ENCODE data around the gene SPP1. TPM values are rescaled to one million over a fixed set of nuclear protein-coding genes. Genes with fewer than 3 reads are reported as not detected.

SPP1 gene
- polyA plus RNA-seq, 3 donors = 0.08 TPM; not detected in 2

DNA sequence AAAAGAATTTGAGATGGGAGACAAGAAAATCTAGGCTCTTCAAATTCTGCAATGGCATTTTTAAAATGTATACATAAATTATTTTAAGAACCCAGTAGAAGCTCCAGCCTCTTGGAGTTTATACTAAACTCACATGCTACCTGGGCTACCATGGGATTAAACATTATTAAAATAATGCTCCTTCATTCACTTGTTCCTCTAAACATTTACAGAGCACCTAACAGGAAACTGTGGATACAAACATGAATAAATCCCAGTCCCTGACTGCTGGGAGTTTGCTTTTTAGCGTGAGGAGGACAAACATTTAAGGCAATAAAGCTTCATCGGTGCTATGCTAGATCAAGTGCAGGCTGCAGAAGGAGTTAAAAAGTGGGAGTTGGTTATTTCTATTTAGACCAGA, 5.4 kb upstream of the SPP1 start:
- Histone ChIP-seq H3K9ac (ENCODE audit: insufficient read depth, low read length, poor library complexity, severe bottlenecking) (no peak overlapping the region), H3K27ac (ENCODE audit: low read depth in 1 of 2, low read length in 2 of 2) (no peak overlapping the region), H4K20me1 (ENCODE audit: insufficient read depth, low read length) (no peaks in the 10 kb centered on the region), H3K4me1 (ENCODE audit: control insufficient read depth in 1 of 2, insufficient read depth in 2 of 2, low read length in 2 of 2) (peaks cover 4 to 7% of the 10 kb centered on the region in 2 donors), H3K4me3 (replicated peaks in 1 of 3; ENCODE audit: low read depth in 2 of 3, low read length in 3 of 3) (no peak overlapping the region), H3K4me2 (replicated peaks; ENCODE audit: extremely low read depth, low read length, poor library complexity, severe bottlenecking) (no peak overlapping the region), H3K79me2 (ENCODE audit: insufficient read depth, low read length) (no peaks in the 10 kb centered on the region), H3K27me3 (ENCODE audit: control insufficient read depth in 2 of 2, insufficient read depth in 2 of 2, low read length in 2 of 2) (peaks cover 6 to 7% of the 10 kb centered on the region in 2 donors), H3K36me3 (replicated peaks in 1 of 2; ENCODE audit: control insufficient read depth in 1 of 2, insufficient read depth in 2 of 2, low read length in 2 of 2) (no peaks in the 10 kb centered on the region), H2AFZ (ENCODE audit: insufficient read depth, low read depth, low read length, poor library complexity, severe bottlenecking) (no peak overlapping the region), H3K9me3 (replicated peaks in 1 of 2; ENCODE audit: control insufficient read depth in 1 of 2, insufficient read depth in 1 of 2, low read length in 2 of 2) (no peaks in the 10 kb centered on the region)
- intact Hi-C loops (cut with micrococcal nuclease) = loop anchor here in 1 of 2 donors (5.0 kb wide), 1 partner anchor 113 kb away; no protein-coding TSS in a partner anchor
- Mint-ChIP-seq H3K9me3 (no peaks in the 10 kb centered on the region), H3K4me1 (peaks cover 7% of the 10 kb centered on the region), H3K36me3 (no peaks in the 10 kb centered on the region), H3K27ac (no peak overlapping the region), H3K4me3 (no peak overlapping the region), H3K27me3 (ENCODE audit: low read depth in 3 of 3) (peaks cover 9 to 14% (median 13%) of the 10 kb centered on the region in 3 donors)
- 74% methylated on average over 2 of the region's 2 CpGs for WGBS (ENCODE audit: insufficient coverage)
- no peak for TF ChIP-seq CTCF (IDR thresholded peaks at IDR 0.05)
- DNase-seq = no peak

DNA sequence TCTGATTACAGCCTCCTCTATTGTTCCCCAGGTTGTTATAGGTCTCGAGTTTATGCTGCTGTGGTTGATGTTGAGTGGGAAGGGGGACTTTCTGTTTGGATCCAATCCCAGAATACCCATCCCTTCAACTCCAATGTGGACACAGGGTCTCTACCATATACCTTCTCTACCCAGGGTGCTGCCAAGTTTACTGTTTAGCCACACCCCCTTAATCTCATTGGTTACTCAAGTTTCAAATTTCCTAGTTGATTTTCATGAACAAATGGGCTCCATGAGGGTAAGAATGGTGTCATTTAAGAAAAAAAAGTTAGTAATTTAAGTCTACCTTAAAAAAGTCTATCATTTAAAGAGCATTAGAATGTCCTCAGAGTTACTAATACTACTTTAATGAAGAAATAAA, 3.6 kb upstream of the SPP1 start:
- H3K27ac Mint-ChIP-seq = peak overlapping the region in 1 of 7 donors; percentile 71
- Histone ChIP-seq H3K9ac (ENCODE audit: insufficient read depth, low read length, poor library complexity, severe bottlenecking) (no peak overlapping the region), H4K20me1 (ENCODE audit: insufficient read depth, low read length) (no peaks in the 10 kb centered on the region), H3K4me3 (replicated peaks in 1 of 3; ENCODE audit: low read depth in 2 of 3, low read length in 3 of 3) (no peak overlapping the region), H3K9me3 (replicated peaks in 1 of 2; ENCODE audit: control insufficient read depth in 1 of 2, insufficient read depth in 1 of 2, low read length in 2 of 2) (no peaks in the 10 kb centered on the region), H3K4me2 (replicated peaks; ENCODE audit: extremely low read depth, low read length, poor library complexity, severe bottlenecking) (no peak overlapping the region), H3K4me1 (ENCODE audit: control insufficient read depth in 1 of 2, insufficient read depth in 2 of 2, low read length in 2 of 2) (peaks cover 11 to 14% of the 10 kb centered on the region in 2 donors), H3K27me3 (ENCODE audit: control insufficient read depth in 2 of 2, insufficient read depth in 2 of 2, low read length in 2 of 2) (peaks cover 11 to 15% of the 10 kb centered on the region in 2 donors), H3K27ac (ENCODE audit: low read depth in 1 of 2, low read length in 2 of 2) (no peak overlapping the region), H2AFZ (ENCODE audit: insufficient read depth, low read depth, low read length, poor library complexity, severe bottlenecking) (no peak overlapping the region), H3K79me2 (ENCODE audit: insufficient read depth, low read length) (no peaks in the 10 kb centered on the region), H3K36me3 (replicated peaks in 1 of 2; ENCODE audit: control insufficient read depth in 1 of 2, insufficient read depth in 2 of 2, low read length in 2 of 2) (no peaks in the 10 kb centered on the region)
- no CpG with 5 or more reads among the region's 1 CpG for WGBS (ENCODE audit: insufficient coverage)
- DNase-seq = no peak
- no peak overlapping the region for H3K4me3 Mint-ChIP-seq
- H3K9me3 Mint-ChIP-seq = no peaks in the 10 kb centered on the region
- no peak for TF ChIP-seq CTCF (IDR thresholded peaks at IDR 0.05)
- peaks cover 13% of the 10 kb centered on the region for H3K4me1 Mint-ChIP-seq
- intact Hi-C loops (cut with micrococcal nuclease) = loop anchor here (2.0 to 5.0 kb wide), 2 partner anchors 115 to 119 kb away; no protein-coding TSS in a partner anchor
- peaks cover 9 to 18% (median 18%) of the 10 kb centered on the region in 3 donors for H3K27me3 Mint-ChIP-seq (ENCODE audit: low read depth in 3 of 3)
- H3K36me3 Mint-ChIP-seq = no peaks in the 10 kb centered on the region

Measured in CD14-positive monocyte (primary cell).